HCT116 (cell line): ENCODE data around the gene ARHGAP1. TPM values are rescaled to one million over a fixed set of nuclear protein-coding genes. Genes with fewer than 3 reads are reported as not detected.
A peak's percentile ranks its signal among the peaks of the same experiment; 100 is the strongest.

Experiments
- ATAC-seq: fragments of 200-7000 bp; cut with Tn5 transposase; 2 replicates; pipeline ENCODE4 v1.9.1; 2020; ENCODE audit warnings: mild to moderate bottlenecking, moderate library complexity
- BruUV-seq: library from RNA; stranded (reverse); fragments of 400-500 nt; replicated peaks from 2 replicates; lab custom pipeline; 2021; lab: Mats Ljungman, UMichigan
- CTCF ChIA-PET: fragments of 300-600 bp; sonication (Branson Sonifier 250); formaldehyde crosslinking; loops from one replicate; lab custom pipeline; 2021; ENCODE audit warnings: antibody characterized with exemption; lab: Charles Lee
- POLR2A ChIA-PET: fragments of 300-600, 350-600 bp; sonication (Branson Sonifier 250); formaldehyde crosslinking; loops from one replicate; lab custom pipeline; 2021; ENCODE audit warnings: antibody characterized with exemption; lab: Charles Lee
- RAD21 ChIA-PET, 2 experiments: fragments of 300-600 bp; sonication (Branson Sonifier 250); formaldehyde crosslinking; loops; one replicate each; lab custom pipeline; 2023; ENCODE audit warnings: low total read pairs in 2 of 2; ENCODE audit not compliant: uncharacterized antibody in 2 of 2, unreplicated experiment in 2 of 2, low non-redundant PET in 1 of 2; lab: Charles Lee
- DNase-seq: peaks from one replicate; pipeline ENCODE4 v3.0.0-alpha.2; 2010; ENCODE audit warnings: low read depth, low spot score
- H2AFZ ChIP-seq: fragments of 200-600 bp; shearing (Covaris generic), sonication (generic); 2 replicates; pipeline ENCODE4 v1.6.1; 2017; ENCODE audit warnings: low read depth, mixed run types, mixed read lengths, antibody characterized with exemption, low read length; ENCODE audit not compliant: poor library complexity, severe bottlenecking
- H3K27ac ChIP-seq: 2 replicates; pipeline ENCODE4 v1.5.1; 2012; ENCODE audit warnings: low read depth, low read length
- H3K27me3 ChIP-seq: fragments of 200-600 bp; sonication (generic); 2 replicates; pipeline ENCODE4 v1.6.1; 2016; ENCODE audit warnings: mixed run types, low read length, mixed read lengths; ENCODE audit not compliant: insufficient read depth
- H3K36me3 ChIP-seq, 2 experiments: fragments of 200-500 bp in 1 of 2; fragments of 200-600 bp in 1 of 2; sonication (Bioruptor generic) in 1 of 2; sonication (generic) in 1 of 2; 2 replicates each; pipeline versions ENCODE4 v1.5.1 to v1.6.1; 2014 to 2016; ENCODE audit warnings: low read length in 2 of 2, inconsistent platforms in 1 of 2, mixed read lengths in 1 of 2, mixed run types in 1 of 2; ENCODE audit not compliant: insufficient read depth in 2 of 2, control insufficient read depth in 1 of 2
- H3K4me1 ChIP-seq, 2 experiments: fragments of 200-600 bp in 1 of 2; sonication (generic) in 1 of 2; 2 replicates each; pipeline versions ENCODE4 v1.5.1 to v1.6.1; 2012 to 2017; ENCODE audit warnings: low read length in 2 of 2, inconsistent platforms in 1 of 2, mild to moderate bottlenecking in 1 of 2, mixed read lengths in 1 of 2, mixed run types in 1 of 2, moderate library complexity in 1 of 2; ENCODE audit not compliant: insufficient read depth in 2 of 2, control insufficient read depth in 1 of 2
- H3K4me2 ChIP-seq: fragments of 200-600 bp; sonication (generic); 2 replicates; pipeline ENCODE4 v1.6.1; 2017; ENCODE audit warnings: mixed run types, low read length, mixed read lengths
- H3K4me3 ChIP-seq, 2 experiments: fragments of 200-600 bp in 1 of 2; sonication (generic) in 1 of 2; replicated peaks in 1 of 2; 2 replicates each; pipeline ENCODE4 v1.5.1; 2011 to 2016; ENCODE audit warnings: low read length in 2 of 2, control low read depth in 1 of 2, low read depth in 1 of 2, mild to moderate bottlenecking in 1 of 2, mixed read lengths in 1 of 2, mixed run types in 1 of 2
- H3K79me2 ChIP-seq: fragments of 200-600 bp; sonication (generic); 2 replicates; pipeline ENCODE4 v1.6.1; 2017; ENCODE audit warnings: mild to moderate bottlenecking, mixed run types, low read length, moderate library complexity, mixed read lengths; ENCODE audit not compliant: insufficient read depth
- H3K9ac ChIP-seq: fragments of 200-600 bp; sonication (generic); 2 replicates; pipeline ENCODE4 v1.6.1; 2016; ENCODE audit warnings: low read length, mixed read lengths
- H3K9me2 ChIP-seq: fragments of 200-600 bp; sonication (generic), shearing (Covaris generic); 2 replicates; pipeline ENCODE4 v1.6.1; 2017; ENCODE audit warnings: mixed run types, mild to moderate bottlenecking, moderate library complexity; ENCODE audit not compliant: insufficient read depth
- H3K9me3 ChIP-seq, 2 experiments: fragments of 200-500 bp in 1 of 2; fragments of 200-600 bp in 1 of 2; sonication (Bioruptor generic) in 1 of 2; sonication (generic) in 1 of 2; 2 replicates each; pipeline ENCODE4 v1.6.1; 2014 to 2017; ENCODE audit warnings: low read length in 2 of 2, mixed read lengths in 2 of 2, inconsistent platforms in 1 of 2, low read depth in 1 of 2, mild to moderate bottlenecking in 1 of 2, mixed run types in 1 of 2, moderate library complexity in 1 of 2; ENCODE audit not compliant: control insufficient read depth in 1 of 2, insufficient read depth in 1 of 2
- H4K20me1 ChIP-seq: fragments of 200-600 bp; sonication (generic), shearing (Covaris generic); 2 replicates; pipeline ENCODE4 v1.6.1; 2017; ENCODE audit warnings: mixed run types, mild to moderate bottlenecking, moderate library complexity; ENCODE audit not compliant: insufficient read depth
- ATF3 ChIP-seq: IDR thresholded peaks from 2 replicates; pipeline ENCODE4 v1.6.1; 2012
- CBX3 ChIP-seq: IDR thresholded peaks from 2 replicates; pipeline ENCODE4 v1.6.1; 2012; ENCODE audit warnings: low read depth
- CEBPB ChIP-seq: IDR thresholded peaks from 2 replicates; pipeline ENCODE4 v1.6.1; 2012; ENCODE audit warnings: low read depth
- CTCF ChIP-seq, 3 experiments: fragments of 200-600 bp in 1 of 3; sonication (generic) in 1 of 3; IDR thresholded peaks in 2 of 3; conservative IDR thresholded peaks in 1 of 3; 2 replicates each; pipeline ENCODE4 v1.5.1; 2012 to 2017; ENCODE audit warnings: low read depth in 2 of 3, low read length in 2 of 3, antibody characterized with exemption in 1 of 3, borderline replicate concordance in 1 of 3, control low read depth in 1 of 3, mild to moderate bottlenecking in 1 of 3, mixed read lengths in 1 of 3, mixed run types in 1 of 3, moderate library complexity in 1 of 3; ENCODE audit not compliant: insufficient read depth in 1 of 3
- FOSL1 ChIP-seq: IDR thresholded peaks from 2 replicates; pipeline ENCODE4 v1.6.1; 2012; ENCODE audit warnings: low read depth
- JUND ChIP-seq: IDR thresholded peaks from 2 replicates; pipeline ENCODE4 v1.6.1; 2012
- POLR2A ChIP-seq: IDR thresholded peaks from 2 replicates; pipeline ENCODE4 v1.7.0; 2011; ENCODE audit warnings: borderline replicate concordance; ENCODE audit not compliant: insufficient read depth, insufficient read length; ENCODE audit errors: extremely low read depth
- POLR2AphosphoS5 ChIP-seq: IDR thresholded peaks from 2 replicates; pipeline ENCODE4 v1.6.1; 2011; ENCODE audit warnings: mild to moderate bottlenecking, low read depth, low read length, moderate library complexity
- RAD21 ChIP-seq: IDR thresholded peaks from 2 replicates; pipeline ENCODE4 v1.6.1; 2012; ENCODE audit warnings: low read depth, mild to moderate bottlenecking
- REST ChIP-seq: IDR thresholded peaks from 2 replicates; pipeline ENCODE4 v1.6.1; 2012; ENCODE audit warnings: low read depth
- SRF ChIP-seq: IDR thresholded peaks from 2 replicates; pipeline ENCODE4 v1.6.1; 2012; ENCODE audit warnings: low read depth
- TCF7L2 ChIP-seq: IDR thresholded peaks from 2 replicates; pipeline ENCODE4 v1.7.0; 2011; ENCODE audit warnings: borderline replicate concordance, inconsistent platforms; ENCODE audit not compliant: insufficient read depth, insufficient read length; ENCODE audit errors: extremely low read depth
- YY1 ChIP-seq: IDR thresholded peaks from 2 replicates; pipeline ENCODE4 v1.6.1; 2011; ENCODE audit warnings: low read length, low read depth, moderate library complexity, mild to moderate bottlenecking; ENCODE audit not compliant: insufficient replicate concordance; ENCODE audit errors: extremely low read depth
- ZFX ChIP-seq: fragments of 450-650 bp; IDR thresholded peaks from 2 replicates; pipeline ENCODE4 v1.6.1; 2017
- ZNF274 ChIP-seq: fragments of 200-500 bp; sonication (Bioruptor generic); IDR thresholded peaks from 2 replicates; pipeline ENCODE4 v1.6.1; 2014; ENCODE audit warnings: mild to moderate bottlenecking, low read depth, low read length, inconsistent platforms
- intact Hi-C: fragments of 100-400 bp; cut with micrococcal nuclease; formaldehyde crosslinking; loops from 2 replicates; pipeline ENCODE4 v1.10.0; 2022
- total RNA-seq: library from RNA; stranded (reverse); gene quantifications from one replicate; pipeline ENCODE4 v1.2.1, GENCODE V29; 2021; ENCODE audit not compliant: unreplicated experiment
- TF ChIP-seq, protein P1 (sequence below): IDR thresholded peaks from 2 replicates; pipeline ENCODE4 v1.6.1; 2012
- TF ChIP-seq, protein P2 (sequence below): IDR thresholded peaks from 2 replicates; pipeline ENCODE4 v1.6.1; 2011; ENCODE audit warnings: mild to moderate bottlenecking, low read length, moderate library complexity; ENCODE audit not compliant: insufficient replicate concordance; ENCODE audit errors: extremely low read depth

Gene ARHGAP1
- total RNA-seq, 1 experiment from 2014 or later: 36.9 TPM

DNA sequence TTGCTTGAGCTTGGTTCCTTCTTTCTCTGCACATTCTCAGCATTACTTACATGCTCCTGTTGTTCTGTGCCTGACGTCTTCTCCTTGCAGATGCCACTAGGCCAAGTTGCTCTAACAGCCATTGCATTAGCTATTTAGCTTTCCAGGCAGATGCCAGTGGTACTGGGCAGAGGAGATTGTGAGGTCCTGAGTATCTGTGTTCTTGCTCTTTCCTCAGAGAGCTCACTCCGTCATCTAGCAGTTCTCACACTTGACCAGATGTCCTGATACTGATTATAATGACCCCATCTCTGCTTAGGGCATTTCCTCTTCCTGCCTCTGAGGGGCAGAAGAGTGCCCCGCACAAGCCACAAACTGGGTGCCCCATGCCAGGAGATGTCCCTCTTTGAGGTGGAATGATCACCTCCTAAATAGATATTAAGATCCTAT, 30.7 kb downstream of the ARHGAP1 start:
- peak; percentile 89 for ATAC-seq
- no TSS peak for BruUV-seq
- Histone ChIP-seq H3K4me1 (no peaks in the 10 kb centered on the region), H3K4me2 (no peak overlapping the region), H3K9me3 (no peaks in the 10 kb centered on the region), H3K9me2 (no peaks in the 10 kb centered on the region), H4K20me1 (no peaks in the 10 kb centered on the region), H2AFZ (no peak overlapping the region), H3K9ac (no peak overlapping the region)
- ChIA-PET CTCF (interaction anchor here (1.4 kb wide), 1 partner anchor 483 kb away, joined by 4 read pairs; no protein-coding TSS in a partner anchor), RAD21 (no interaction called here)
- no peak for DNase-seq
- intact Hi-C loops: loop anchor here (5.0 kb wide), 1 partner anchor 133 kb away; no protein-coding TSS in a partner anchor
- TF ChIP-seq TCF7L2 (no peak), YY1 (no peak), ATF3 (no peak), SRF (no peak), FOSL1 (no peak), CEBPB (no peak), CBX3 (no peak), POLR2AphosphoS5 (no peak), ZNF274 (no peak), RAD21 (peak; percentile 53; the same call in 1 of the 2 replicates), JUND (no peak), REST (no peak), ZFX (no peak), POLR2A (no peak), CTCF (IDR thresholded peaks at IDR 0.05 in 2 of 3, conservative IDR thresholded peaks at IDR 0.05 in 1 of 3; ENCODE audit: borderline replicate concordance in 1 of 3, insufficient read depth in 1 of 3, low read depth in 2 of 3, low read length in 2 of 3) (peak; percentile 31 to 61 (median 58); a peak in 4 of 6 replicates)
- TF ChIP-seq, protein P1, sequence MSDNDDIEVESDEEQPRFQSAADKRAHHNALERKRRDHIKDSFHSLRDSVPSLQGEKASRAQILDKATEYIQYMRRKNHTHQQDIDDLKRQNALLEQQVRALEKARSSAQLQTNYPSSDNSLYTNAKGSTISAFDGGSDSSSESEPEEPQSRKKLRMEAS: no peak
- TF ChIP-seq, protein P2, sequence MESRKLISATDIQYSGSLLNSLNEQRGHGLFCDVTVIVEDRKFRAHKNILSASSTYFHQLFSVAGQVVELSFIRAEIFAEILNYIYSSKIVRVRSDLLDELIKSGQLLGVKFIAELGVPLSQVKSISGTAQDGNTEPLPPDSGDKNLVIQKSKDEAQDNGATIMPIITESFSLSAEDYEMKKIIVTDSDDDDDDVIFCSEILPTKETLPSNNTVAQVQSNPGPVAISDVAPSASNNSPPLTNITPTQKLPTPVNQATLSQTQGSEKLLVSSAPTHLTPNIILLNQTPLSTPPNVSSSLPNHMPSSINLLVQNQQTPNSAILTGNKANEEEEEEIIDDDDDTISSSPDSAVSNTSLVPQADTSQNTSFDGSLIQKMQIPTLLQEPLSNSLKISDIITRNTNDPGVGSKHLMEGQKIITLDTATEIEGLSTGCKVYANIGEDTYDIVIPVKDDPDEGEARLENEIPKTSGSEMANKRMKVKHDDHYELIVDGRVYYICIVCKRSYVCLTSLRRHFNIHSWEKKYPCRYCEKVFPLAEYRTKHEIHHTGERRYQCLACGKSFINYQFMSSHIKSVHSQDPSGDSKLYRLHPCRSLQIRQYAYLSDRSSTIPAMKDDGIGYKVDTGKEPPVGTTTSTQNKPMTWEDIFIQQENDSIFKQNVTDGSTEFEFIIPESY: no peak
- TF ChIP-seq, all 23 proteins: peak for 2
- no peak overlapping the region for H3K27ac ChIP-seq
- no peak overlapping the region for H3K4me3 ChIP-seq
- H3K36me3 ChIP-seq: peaks cover 10 to 22% of the 10 kb centered on the region in 2 experiments; a peak in 3 of 4 replicates
- H3K79me2 ChIP-seq: no peaks in the 10 kb centered on the region
- POLR2A ChIA-PET: no interaction called here
- H3K27me3 ChIP-seq: no peaks in the 10 kb centered on the region
